Gastroesophageal sphincter (tissue), 3 donors: Measurements from ENCODE around the gene MARCO.

Source experiments
- POLR2A ChIP-seq, 2 donors: fragments of 450-650 bp; IDR thresholded peaks; one replicate each; pipeline ENCODE4 v1.6.1; 2017; ENCODE audit warnings: antibody characterized with exemption in 2 of 2, mild to moderate bottlenecking in 2 of 2, moderate library complexity in 1 of 2
- POLR2AphosphoS5 ChIP-seq: sonication (generic); formaldehyde crosslinking; IDR thresholded peaks from one replicate; pipeline ENCODE4 v1.6.1; 2017; ENCODE audit warnings: antibody characterized with exemption
- TF ChIP-seq, protein P1 (sequence below), 4 experiments: fragments of 200-600 bp in 2 of 4; fragments of 450-650 bp in 2 of 4; sonication (generic) in 1 of 4; IDR thresholded peaks; one replicate each; pipeline ENCODE4 v1.5.1; 2017 to 2019; ENCODE audit warnings: antibody characterized with exemption in 4 of 4, mild to moderate bottlenecking in 2 of 4, moderate library complexity in 2 of 4

DNA sequence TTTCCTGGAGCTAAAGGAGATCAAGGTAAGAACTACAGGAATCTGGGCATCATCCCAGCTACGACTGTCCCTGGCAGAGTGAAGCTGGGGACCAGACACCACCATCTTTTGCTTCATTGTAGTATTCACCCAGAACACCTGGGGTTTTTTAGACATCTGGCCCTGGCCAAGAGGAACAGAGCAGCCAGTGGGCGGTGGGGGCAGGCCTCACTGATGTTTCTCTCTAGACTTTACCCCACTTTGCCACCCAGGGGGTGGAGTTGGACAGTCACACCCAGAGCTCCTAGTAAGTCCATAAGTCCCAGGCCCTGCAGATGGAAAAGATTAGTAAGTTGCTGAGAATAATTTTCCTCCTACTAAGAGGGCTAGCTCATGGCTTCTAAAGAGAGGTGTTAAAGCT is 39.6 kb downstream of the MARCO start:
- TF ChIP-seq POLR2A (IDR thresholded peaks at IDR 0.05), result no peak
- no peak for TF ChIP-seq POLR2AphosphoS5
- TF ChIP-seq, protein P1, sequence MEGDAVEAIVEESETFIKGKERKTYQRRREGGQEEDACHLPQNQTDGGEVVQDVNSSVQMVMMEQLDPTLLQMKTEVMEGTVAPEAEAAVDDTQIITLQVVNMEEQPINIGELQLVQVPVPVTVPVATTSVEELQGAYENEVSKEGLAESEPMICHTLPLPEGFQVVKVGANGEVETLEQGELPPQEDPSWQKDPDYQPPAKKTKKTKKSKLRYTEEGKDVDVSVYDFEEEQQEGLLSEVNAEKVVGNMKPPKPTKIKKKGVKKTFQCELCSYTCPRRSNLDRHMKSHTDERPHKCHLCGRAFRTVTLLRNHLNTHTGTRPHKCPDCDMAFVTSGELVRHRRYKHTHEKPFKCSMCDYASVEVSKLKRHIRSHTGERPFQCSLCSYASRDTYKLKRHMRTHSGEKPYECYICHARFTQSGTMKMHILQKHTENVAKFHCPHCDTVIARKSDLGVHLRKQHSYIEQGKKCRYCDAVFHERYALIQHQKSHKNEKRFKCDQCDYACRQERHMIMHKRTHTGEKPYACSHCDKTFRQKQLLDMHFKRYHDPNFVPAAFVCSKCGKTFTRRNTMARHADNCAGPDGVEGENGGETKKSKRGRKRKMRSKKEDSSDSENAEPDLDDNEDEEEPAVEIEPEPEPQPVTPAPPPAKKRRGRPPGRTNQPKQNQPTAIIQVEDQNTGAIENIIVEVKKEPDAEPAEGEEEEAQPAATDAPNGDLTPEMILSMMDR (IDR thresholded peaks at IDR 0.05), result no peak
